Neuronal stem cell (in vitro differentiated cells): Measurements from ENCODE around the gene ZSCAN2.

Source experiments
- DNase-seq: peaks from one replicate; pipeline ENCODE4 v3.0.0-alpha.2; 2013; ENCODE audit warnings: low spot score
- H2AFZ ChIP-seq: one replicate; pipeline ENCODE4 v1.6.1; 2013; ENCODE audit warnings: mild to moderate bottlenecking, low read length, inconsistent platforms
- H2AK5ac ChIP-seq: 2 replicates; pipeline ENCODE4 v1.6.1; 2013; ENCODE audit warnings: low read depth, mild to moderate bottlenecking, inconsistent platforms, low read length, moderate library complexity, mixed read lengths
- H2BK120ac ChIP-seq: 2 replicates; pipeline ENCODE4 v1.6.1; 2013; ENCODE audit warnings: low read depth, mild to moderate bottlenecking, inconsistent platforms, low read length, moderate library complexity, mixed read lengths
- H2BK12ac ChIP-seq: one replicate; pipeline ENCODE4 v1.6.1; 2013; ENCODE audit warnings: low read length, inconsistent platforms
- H2BK15ac ChIP-seq: 2 replicates; pipeline ENCODE4 v1.6.1; 2013; ENCODE audit warnings: mild to moderate bottlenecking, low read length, inconsistent platforms, mixed read lengths
- H2BK5ac ChIP-seq: one replicate; pipeline ENCODE4 v1.6.1; 2013; ENCODE audit warnings: inconsistent platforms, mild to moderate bottlenecking, low read length, moderate library complexity
- H3K14ac ChIP-seq: one replicate; pipeline ENCODE4 v1.6.1; 2013; ENCODE audit warnings: low read length, inconsistent platforms
- H3K18ac ChIP-seq: 2 replicates; pipeline ENCODE4 v1.6.1; 2013; ENCODE audit warnings: low read length, inconsistent platforms
- H3K23ac ChIP-seq: 2 replicates; pipeline ENCODE4 v1.6.1; 2013; ENCODE audit warnings: low read depth, mild to moderate bottlenecking, mixed read lengths, low read length, inconsistent platforms; ENCODE audit not compliant: poor library complexity
- H3K27ac ChIP-seq: replicated peaks from 3 replicates; pipeline ENCODE4 v1.5.1; 2013; ENCODE audit warnings: low read length, inconsistent platforms
- H3K27me3 ChIP-seq, 3 experiments: 2 replicates each; pipeline ENCODE4 v1.6.1; 2013; ENCODE audit warnings: low read length in 3 of 3, mild to moderate bottlenecking in 2 of 3, inconsistent platforms in 1 of 3, low read depth in 1 of 3, mixed read lengths in 1 of 3, moderate library complexity in 1 of 3; ENCODE audit not compliant: control insufficient read depth in 3 of 3, insufficient read depth in 3 of 3
- H3K36me3 ChIP-seq, 2 donors: replicated peaks in 1 of 2; 2 replicates each; pipeline ENCODE4 v1.6.1; 2013; ENCODE audit warnings: low read length in 2 of 2; ENCODE audit not compliant: control insufficient read depth in 2 of 2, insufficient read depth in 2 of 2
- H3K4ac ChIP-seq: 2 replicates; pipeline ENCODE4 v1.6.1; 2013; ENCODE audit warnings: inconsistent platforms, mild to moderate bottlenecking, low read length, moderate library complexity
- H3K4me1 ChIP-seq, 2 donors: 1 replicate in 1 of 2; 2 replicates in 1 of 2; pipeline ENCODE4 v1.6.1; 2013; ENCODE audit warnings: low read length in 2 of 2, low read depth in 1 of 2; ENCODE audit not compliant: control insufficient read depth in 2 of 2, insufficient read depth in 1 of 2
- H3K4me2 ChIP-seq: one replicate; pipeline ENCODE4 v1.6.1; 2013; ENCODE audit warnings: mild to moderate bottlenecking, low read length, inconsistent platforms; ENCODE audit not compliant: insufficient read depth, poor library complexity, severe bottlenecking
- H3K4me3 ChIP-seq, 2 donors: 2 replicates each; pipeline ENCODE4 v1.5.1; 2013; ENCODE audit warnings: low read length in 2 of 2, mild to moderate bottlenecking in 2 of 2, inconsistent platforms in 1 of 2, moderate library complexity in 1 of 2
- H3K79me1 ChIP-seq: one replicate; pipeline ENCODE4 v1.6.1; 2013; ENCODE audit warnings: low read depth, mild to moderate bottlenecking, inconsistent platforms, low read length, moderate library complexity
- H3K9ac ChIP-seq: one replicate; pipeline ENCODE4 v1.6.1; 2013; ENCODE audit warnings: mild to moderate bottlenecking, low read depth, low read length, inconsistent platforms; ENCODE audit not compliant: poor library complexity
- H3K9me3 ChIP-seq, 2 donors: replicated peaks in 1 of 2; 2 replicates each; pipeline versions ENCODE3 to v1.6.1; 2013; ENCODE audit warnings: low read length in 2 of 2, mild to moderate bottlenecking in 2 of 2, inconsistent platforms in 1 of 2, low read depth in 1 of 2, mixed read lengths in 1 of 2, moderate library complexity in 1 of 2; ENCODE audit not compliant: control insufficient read depth in 2 of 2, insufficient read depth in 1 of 2
- H4K8ac ChIP-seq: one replicate; pipeline ENCODE4 v1.6.1; 2013; ENCODE audit warnings: low read depth, mild to moderate bottlenecking, inconsistent platforms, low read length, moderate library complexity
- H4K91ac ChIP-seq: one replicate; pipeline ENCODE4 v1.6.1; 2013; ENCODE audit warnings: low read length, low read depth, mild to moderate bottlenecking, inconsistent platforms; ENCODE audit not compliant: poor library complexity
- WGBS, 2 donors: extraction: QIAGEN DNeasy Blood & Tissue Kit; methylation state at CpG; one replicate each; pipeline ENCODE4 v1.1.7; 2013; ENCODE audit warnings: missing lambda C conversion rate in 2 of 2, mixed read lengths in 1 of 2; ENCODE audit not compliant: insufficient read length in 2 of 2, insufficient replicate concordance in 1 of 2; ENCODE audit errors: extremely low coverage in 2 of 2; 5-methylcytosine and 5-hydroxymethylcytosine counted together

ZSCAN2 gene

GRCh38 chr15:84601555-84601838 lies 688 bp downstream of the ZSCAN2 start:
- Histone ChIP-seq H3K27me3 (peaks cover 0 to 8% (median 2%) of the 10 kb centered on the region in 3 experiments), H3K4ac (no peak overlapping the region), H2AK5ac (no peak overlapping the region), H4K8ac (no peak overlapping the region), H2BK120ac (no peak overlapping the region), H3K27ac (no peak overlapping the region), H2BK15ac (no peak overlapping the region), H3K9ac (no peak overlapping the region), H3K4me3 (peak overlapping the region; percentile 95 to 97), H2AFZ (peak overlapping the region; percentile 96), H3K4me1 (peaks cover 4% of the 10 kb centered on the region in 2 donors), H3K14ac (no peak overlapping the region), H3K79me1 (no peaks in the 10 kb centered on the region), H2BK5ac (no peak overlapping the region), H3K23ac (no peak overlapping the region), H3K18ac (no peak overlapping the region), H2BK12ac (no peak overlapping the region), H3K9me3 (peaks cover 0 to 2% of the 10 kb centered on the region in 2 donors), H3K4me2 (peak overlapping the region; percentile 72), H4K91ac (no peak overlapping the region), H3K36me3 (peaks cover 16 to 31% of the 10 kb centered on the region in 2 donors)
- DNase-seq: no peak
- WGBS, 2 donors: no CpG with 5 or more reads among the region's 6 CpGs

- H3K4me2 ChIP-seq: no peak overlapping the region
- H2BK15ac ChIP-seq: no peak overlapping the region
- no peak overlapping the region for H2AK5ac ChIP-seq
- WGBS, 2 donors: no CpG with 5 or more reads among the region's 14 CpGs
- no peak overlapping the region for H3K18ac ChIP-seq
- peak overlapping the region; percentile 77 for H3K23ac ChIP-seq
- peaks cover 0 to 8% (median 2%) of the 10 kb centered on the region in 3 experiments for H3K27me3 ChIP-seq
- peaks cover 22 to 50% of the 10 kb centered on the region in 2 donors for H3K36me3 ChIP-seq
- H2AFZ ChIP-seq: no peak overlapping the region
- no peak overlapping the region for H2BK120ac ChIP-seq
- H3K9me3 ChIP-seq: peaks cover 0 to 2% of the 10 kb centered on the region in 2 donors
- H3K4me3 ChIP-seq: no peak overlapping the region
- no peak overlapping the region for H4K91ac ChIP-seq
- no peak for DNase-seq
- H3K4me1 ChIP-seq: peaks cover 4% of the 10 kb centered on the region in 2 donors
- H3K9ac ChIP-seq: peak overlapping the region; percentile 40
- H3K79me1 ChIP-seq: no peaks in the 10 kb centered on the region
- no peak overlapping the region for H3K4ac ChIP-seq
- H3K14ac ChIP-seq: no peak overlapping the region
- H2BK5ac ChIP-seq: no peak overlapping the region
- H3K27ac ChIP-seq: no peak overlapping the region
- H2BK12ac ChIP-seq: no peak overlapping the region
- no peak overlapping the region for H4K8ac ChIP-seq
Observed at GRCh38 chr15:84603630-84604379, 3.0 kb downstream of the ZSCAN2 start.

GRCh38 chr15:84604826-84605553 lies 4.2 kb downstream of the ZSCAN2 start:
- Histone ChIP-seq H3K79me1 (no peaks in the 10 kb centered on the region), H2BK12ac (no peak overlapping the region), H3K27ac (no peak overlapping the region), H4K8ac (no peak overlapping the region), H2BK120ac (no peak overlapping the region), H2AK5ac (no peak overlapping the region), H3K18ac (no peak overlapping the region), H3K36me3 (peaks cover 23 to 62% of the 10 kb centered on the region in 2 donors), H3K4me2 (no peak overlapping the region), H3K4ac (no peak overlapping the region), H2BK5ac (no peak overlapping the region), H3K9ac (no peak overlapping the region), H3K9me3 (no peaks in the 10 kb centered on the region), H4K91ac (no peak overlapping the region), H2BK15ac (no peak overlapping the region), H3K4me1 (peaks cover 4% of the 10 kb centered on the region in 2 donors), H3K23ac (no peak overlapping the region), H3K4me3 (no peak overlapping the region), H3K27me3 (peaks cover 0 to 3% (median 0%) of the 10 kb centered on the region in 3 experiments), H3K14ac (no peak overlapping the region), H2AFZ (no peak overlapping the region)
- DNase-seq: no peak
- WGBS, 2 donors: no CpG with 5 or more reads among the region's 19 CpGs

- H3K4me3 ChIP-seq: no peak overlapping the region
- H3K9me3 ChIP-seq: no peaks in the 10 kb centered on the region
- DNase-seq: no peak
- no peak overlapping the region for H3K9ac ChIP-seq
- WGBS, 2 donors: no CpG with 5 or more reads among the region's 2 CpGs
- H3K4me1 ChIP-seq: peaks cover 1 to 4% of the 10 kb centered on the region in 2 donors
- H4K8ac ChIP-seq: no peak overlapping the region
- no peak overlapping the region for H2BK15ac ChIP-seq
- peaks cover 23 to 63% of the 10 kb centered on the region in 2 donors for H3K36me3 ChIP-seq
- H3K4ac ChIP-seq: no peak overlapping the region
- no peak overlapping the region for H2BK12ac ChIP-seq
- H2AK5ac ChIP-seq: no peak overlapping the region
- no peak overlapping the region for H2AFZ ChIP-seq
- no peak overlapping the region for H4K91ac ChIP-seq
- no peak overlapping the region for H3K27ac ChIP-seq
- H2BK5ac ChIP-seq: no peak overlapping the region
- no peak overlapping the region for H3K14ac ChIP-seq
- no peak overlapping the region for H3K18ac ChIP-seq
- H3K23ac ChIP-seq: no peak overlapping the region
- no peaks in the 10 kb centered on the region for H3K79me1 ChIP-seq
- no peak overlapping the region for H2BK120ac ChIP-seq
- no peaks in the 10 kb centered on the region for H3K27me3 ChIP-seq
- H3K4me2 ChIP-seq: no peak overlapping the region
Observed at GRCh38 chr15:84605554-84605882, 4.7 kb downstream of the ZSCAN2 start.
